AG09309 (cell line): Measurements from ENCODE around the gene LEMD2.

Experiments used
- DNase-seq: peaks from one replicate; pipeline ENCODE4 v3.0.0-alpha.2; 2010; ENCODE audit warnings: low read depth
- H3K4me3 ChIP-seq: 2 replicates; pipeline ENCODE4 v1.5.1; 2011; ENCODE audit warnings: mild to moderate bottlenecking, low read depth, low read length, moderate library complexity; ENCODE audit not compliant: control insufficient read depth
- CTCF ChIP-seq: IDR thresholded peaks from 2 replicates; pipeline ENCODE4 v1.5.1; 2011; ENCODE audit warnings: mild to moderate bottlenecking, low read depth, low read length, inconsistent platforms; ENCODE audit not compliant: insufficient read depth, control insufficient read depth; ENCODE audit errors: missing control alignments

LEMD2 gene

GRCh38 chr6:33781131-33781975 lies 7.6 kb downstream of the LEMD2 start:
- no peak overlapping the region for H3K4me3 ChIP-seq
- no peak for TF ChIP-seq CTCF
- no peak for DNase-seq

- DNase-seq: no peak
- no peak for TF ChIP-seq CTCF
Observed at GRCh38 chr6:33779895-33780294, 9.0 kb downstream of the LEMD2 start.

GRCh38 chr6:33779290-33779689 lies 9.6 kb downstream of the LEMD2 start:
- no peak for TF ChIP-seq CTCF
- DNase-seq: no peak
- H3K4me3 ChIP-seq: no peak overlapping the region

More at GRCh38 chr6:33779895-33780294, 9.0 kb downstream of the LEMD2 start:
- no peak overlapping the region for H3K4me3 ChIP-seq

- no peak for TF ChIP-seq CTCF
- H3K4me3 ChIP-seq: no peak overlapping the region
- DNase-seq: no peak
Observed at GRCh38 chr6:33778444-33779121, 10.3 kb downstream of the LEMD2 start.

- H3K4me3 ChIP-seq: no peak overlapping the region
- DNase-seq: no peak
- no peak for TF ChIP-seq CTCF
Observed at GRCh38 chr6:33777398-33778388, 11.2 kb downstream of the LEMD2 start.

- no peak for TF ChIP-seq CTCF
- no peak overlapping the region for H3K4me3 ChIP-seq
Observed at GRCh38 chr6:33776764-33777163, 12.2 kb downstream of the LEMD2 start.

More at GRCh38 chr6:33776764-33777163, 12.2 kb downstream of the LEMD2 start:
- DNase-seq: no peak
